ENCODE data around the gene SMG7.

GRCh38 chr1:183490932-183491331, 18.6 kb downstream of the SMG7 start:
- TF ChIP-seq, protein P1, sequence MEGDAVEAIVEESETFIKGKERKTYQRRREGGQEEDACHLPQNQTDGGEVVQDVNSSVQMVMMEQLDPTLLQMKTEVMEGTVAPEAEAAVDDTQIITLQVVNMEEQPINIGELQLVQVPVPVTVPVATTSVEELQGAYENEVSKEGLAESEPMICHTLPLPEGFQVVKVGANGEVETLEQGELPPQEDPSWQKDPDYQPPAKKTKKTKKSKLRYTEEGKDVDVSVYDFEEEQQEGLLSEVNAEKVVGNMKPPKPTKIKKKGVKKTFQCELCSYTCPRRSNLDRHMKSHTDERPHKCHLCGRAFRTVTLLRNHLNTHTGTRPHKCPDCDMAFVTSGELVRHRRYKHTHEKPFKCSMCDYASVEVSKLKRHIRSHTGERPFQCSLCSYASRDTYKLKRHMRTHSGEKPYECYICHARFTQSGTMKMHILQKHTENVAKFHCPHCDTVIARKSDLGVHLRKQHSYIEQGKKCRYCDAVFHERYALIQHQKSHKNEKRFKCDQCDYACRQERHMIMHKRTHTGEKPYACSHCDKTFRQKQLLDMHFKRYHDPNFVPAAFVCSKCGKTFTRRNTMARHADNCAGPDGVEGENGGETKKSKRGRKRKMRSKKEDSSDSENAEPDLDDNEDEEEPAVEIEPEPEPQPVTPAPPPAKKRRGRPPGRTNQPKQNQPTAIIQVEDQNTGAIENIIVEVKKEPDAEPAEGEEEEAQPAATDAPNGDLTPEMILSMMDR (conservative IDR thresholded peaks at IDR 0.05 in 1 of 2, IDR thresholded peaks at IDR 0.05 in 1 of 2; ENCODE audit: extremely low read depth in 1 of 2, insufficient read depth in 1 of 2, low read depth in 1 of 2, low read length in 2 of 2) = no peak
- TF ChIP-seq EZH2 (IDR thresholded peaks at IDR 0.05; ENCODE audit: borderline replicate concordance, low read length) = no peak

Measured in mammary epithelial cell (primary cell).